ENCODE measurements around the gene CTNNA1.
"Not testable (repeated sequence)": the region's sequence is repeated elsewhere in the genome, so short reads cannot be mapped to it uniquely, and the experiment has no call there.

CTNNA1 gene

DNA sequence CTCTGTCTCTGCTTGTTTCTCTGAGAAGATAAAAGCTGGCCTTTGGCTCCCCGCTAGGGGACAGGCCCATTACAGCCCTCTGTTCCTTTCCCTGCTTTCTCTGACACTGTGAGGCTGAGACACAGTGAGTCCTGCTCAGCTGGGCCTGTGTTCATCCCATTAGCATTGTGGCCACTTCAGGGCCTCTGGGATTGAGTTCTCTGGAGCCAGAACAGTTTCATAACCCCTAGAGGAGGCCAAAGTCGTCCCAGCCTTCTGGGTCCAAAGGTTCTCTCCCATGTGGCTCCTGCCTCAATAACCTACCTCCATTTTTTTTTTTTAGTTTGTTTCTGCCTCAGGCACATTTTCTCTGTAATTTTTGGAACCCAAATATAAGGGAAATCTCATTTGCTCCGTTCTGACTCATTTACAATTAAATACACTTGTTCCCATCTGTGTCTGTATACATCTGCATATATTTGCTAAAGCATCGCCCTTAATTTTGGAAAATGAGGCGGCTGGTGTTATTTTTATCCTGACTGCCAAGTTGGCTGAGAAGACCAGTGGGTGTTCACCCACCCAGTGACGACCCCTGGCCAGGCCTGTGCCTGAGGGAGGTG lies 27.3 kb upstream of the CTNNA1 start:
- DNase-seq = no peak

DNA sequence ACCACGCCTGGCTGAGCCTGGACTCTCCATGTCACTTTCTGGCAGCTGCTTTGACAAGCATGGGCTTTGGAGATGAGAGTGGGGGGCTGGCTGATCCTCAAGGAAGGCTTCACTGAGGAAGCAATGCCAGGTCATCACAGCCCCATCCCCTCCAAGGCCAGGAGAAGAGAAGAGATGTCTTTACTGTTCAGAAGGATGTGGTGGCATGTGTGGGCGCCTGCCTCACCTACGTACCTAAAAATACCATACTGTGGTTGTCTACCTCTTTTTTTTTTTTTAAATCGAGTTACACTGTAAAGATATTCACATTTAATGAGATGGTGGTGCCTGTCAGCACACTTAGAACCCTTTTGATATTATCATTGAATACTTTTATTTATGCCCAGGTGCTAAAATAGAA lies 26.4 kb upstream of the CTNNA1 start:
- no peak for DNase-seq

DNA sequence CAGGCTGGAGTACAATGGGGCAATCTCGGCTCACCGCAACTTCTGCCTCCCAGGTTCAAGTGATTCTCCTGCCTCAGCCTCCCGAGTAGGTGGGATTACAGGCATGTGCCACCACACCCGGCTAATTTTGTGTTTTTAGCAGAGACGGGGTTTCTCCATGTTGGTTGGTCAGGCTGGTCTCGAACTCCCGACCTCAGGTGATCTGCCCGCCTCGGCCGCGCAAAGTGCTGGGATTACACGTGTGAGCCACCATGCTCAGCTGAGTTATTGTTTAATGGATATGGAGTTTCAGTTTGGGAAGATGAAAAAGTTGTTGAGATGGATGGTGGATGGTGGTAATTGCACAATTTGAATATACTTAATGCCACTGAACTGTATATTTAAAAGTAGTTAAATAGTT lies 22.7 kb upstream of the CTNNA1 start:
- not testable (repeated sequence) for DNase-seq

DNA sequence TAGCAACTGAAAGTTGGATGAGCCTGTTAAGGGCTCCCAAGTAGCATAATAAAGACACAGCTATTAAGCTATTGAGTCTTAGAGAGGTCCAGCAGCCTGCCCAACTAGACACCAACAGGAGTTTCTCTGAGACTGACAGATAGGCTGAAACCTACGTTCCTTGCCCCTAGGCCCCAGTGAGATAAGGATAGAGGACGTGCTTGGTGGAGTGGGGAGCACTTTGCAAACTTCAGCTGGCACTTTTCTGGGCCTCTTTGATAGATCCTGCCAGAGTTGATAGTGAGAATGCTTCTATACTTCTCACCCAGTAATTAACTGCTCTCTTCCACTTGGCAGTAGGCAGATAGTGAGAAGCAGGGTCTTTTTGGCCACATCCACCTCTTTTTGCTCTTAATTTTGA lies 20.8 kb upstream of the CTNNA1 start:
- no peak for DNase-seq

DNA sequence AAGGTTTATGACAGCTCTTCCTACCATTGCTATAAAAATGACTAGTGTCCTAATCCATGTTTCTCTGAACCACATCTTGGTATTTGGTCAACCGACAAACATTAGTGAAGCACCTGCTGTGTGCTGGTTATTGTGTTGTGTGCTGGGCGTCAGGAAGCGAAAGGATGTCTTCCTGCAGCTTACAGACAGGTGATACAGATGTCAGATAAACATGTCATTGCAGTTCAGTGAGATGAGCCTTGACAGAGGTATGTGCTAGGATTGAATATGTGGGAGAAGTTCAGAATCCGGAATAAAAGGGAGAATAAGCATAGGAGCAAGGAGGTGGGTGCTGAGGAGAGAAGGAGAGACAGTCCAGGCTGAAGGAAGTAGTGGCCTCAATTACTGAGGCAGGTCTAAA lies 20.3 kb upstream of the CTNNA1 start:
- DNase-seq = no peak

DNA sequence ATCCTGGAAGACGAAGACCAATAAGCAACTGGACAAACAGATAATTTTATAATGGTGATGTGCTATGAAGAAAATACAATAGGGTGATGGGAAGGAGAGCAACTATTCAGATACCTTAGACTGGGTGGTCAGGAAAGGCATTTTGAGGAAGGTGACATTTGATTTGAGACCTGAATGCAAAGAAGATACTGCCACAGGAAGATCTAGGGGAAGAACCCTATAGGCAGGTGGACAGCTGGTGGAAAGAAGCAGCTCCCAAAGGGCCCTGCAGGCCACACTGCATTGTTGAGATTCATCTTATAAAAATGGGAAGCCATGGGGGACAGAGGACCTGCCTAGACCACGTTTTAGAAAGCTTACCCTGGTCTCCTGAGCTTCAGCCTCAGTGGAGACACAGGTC lies 19.7 kb upstream of the CTNNA1 start:
- no peak for DNase-seq

DNA sequence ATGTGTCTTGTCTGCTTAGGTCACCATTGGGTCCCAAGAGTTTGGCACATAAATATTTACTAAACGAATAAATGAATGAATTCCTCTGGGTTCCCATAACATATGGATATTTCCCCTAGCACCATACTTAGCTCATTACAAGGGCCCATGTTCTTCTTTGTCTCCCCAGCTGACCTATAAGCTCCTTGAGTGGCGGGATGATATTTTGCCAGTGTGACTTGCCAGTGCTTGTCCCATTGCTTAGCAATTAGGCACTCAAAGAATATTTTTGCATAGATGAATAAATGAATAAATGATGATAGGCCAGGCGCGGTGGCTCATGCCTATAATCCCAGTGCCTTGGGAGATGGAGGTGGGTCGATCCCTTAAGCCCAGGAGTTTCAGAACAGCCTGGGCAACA lies 16.9 kb upstream of the CTNNA1 start:
- no peak for DNase-seq

DNA sequence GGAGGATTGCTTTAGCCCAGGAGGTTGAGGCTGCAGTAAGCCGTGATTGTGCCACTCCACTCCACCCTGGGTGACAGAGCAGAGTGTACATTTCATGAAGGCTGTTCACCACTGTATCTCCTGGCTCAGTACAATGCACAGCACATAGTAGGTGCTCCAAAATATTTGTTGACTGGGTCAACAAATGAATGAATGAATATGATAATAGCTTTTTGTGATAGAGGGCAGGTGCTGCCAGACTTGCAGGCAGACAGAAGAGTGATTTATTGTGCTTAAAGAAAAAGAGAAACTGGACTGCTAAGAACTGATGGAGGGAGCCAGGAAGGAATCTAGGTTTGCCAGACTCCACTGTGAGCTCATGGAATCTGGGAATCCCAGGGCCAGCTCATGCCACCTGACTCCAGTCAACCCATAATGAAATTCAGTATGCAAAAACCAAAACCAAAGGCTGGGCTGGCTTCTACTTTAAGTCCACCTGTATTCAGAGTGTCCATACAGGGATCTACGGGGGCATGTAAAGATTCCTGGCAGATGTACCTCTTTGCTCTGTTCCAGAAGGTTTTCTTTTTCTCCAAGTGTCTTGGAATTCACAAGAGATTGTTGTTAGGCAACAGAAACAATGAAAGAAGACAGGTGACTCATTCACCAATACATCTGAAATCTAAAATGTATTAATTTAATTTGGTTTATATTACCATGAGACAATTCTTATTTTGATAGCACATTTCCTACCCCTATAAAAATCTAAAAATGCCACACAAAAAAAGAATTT lies 15.5 kb upstream of the CTNNA1 start:
- no peak for DNase-seq

DNA sequence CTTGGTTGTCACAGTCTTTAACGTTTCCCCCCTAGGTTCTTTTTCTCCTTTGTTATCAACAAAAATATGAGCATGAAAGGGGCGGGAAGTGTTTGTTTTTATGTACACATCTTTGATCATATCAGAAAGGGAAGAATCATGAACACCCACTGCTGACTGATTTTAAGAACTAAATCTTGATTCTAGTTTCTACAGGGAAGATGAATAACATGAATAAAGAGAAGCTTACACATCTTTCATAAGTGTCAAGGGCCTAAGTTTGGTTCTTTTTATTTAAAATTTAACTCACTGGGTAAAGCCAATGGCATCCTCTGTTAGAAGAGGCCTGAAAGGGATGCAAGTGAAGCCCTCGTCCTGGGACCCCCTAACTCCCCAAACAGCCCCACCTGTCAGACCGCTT lies 14.8 kb upstream of the CTNNA1 start:
- DNase-seq = no peak

DNA sequence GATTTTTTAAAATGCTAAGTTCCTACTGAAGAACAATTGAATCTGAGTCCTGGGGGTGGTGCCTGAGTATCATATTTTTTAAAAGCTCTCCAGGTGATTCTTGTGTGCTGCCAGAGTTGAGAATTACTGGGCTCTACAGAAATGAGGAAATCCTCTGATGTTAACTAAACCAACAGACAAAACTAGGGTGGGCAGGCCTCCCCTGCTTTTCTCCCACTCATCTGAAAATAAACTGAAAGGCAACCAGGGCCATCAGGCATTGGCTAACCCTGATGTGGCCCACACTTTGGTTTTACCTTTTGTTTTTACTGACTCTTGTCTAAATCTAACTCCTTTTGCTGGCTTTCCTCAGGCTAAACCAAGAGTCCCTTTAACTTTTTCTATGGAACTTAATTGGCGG lies 13.3 kb upstream of the CTNNA1 start:
- DNase-seq = no peak

DNA sequence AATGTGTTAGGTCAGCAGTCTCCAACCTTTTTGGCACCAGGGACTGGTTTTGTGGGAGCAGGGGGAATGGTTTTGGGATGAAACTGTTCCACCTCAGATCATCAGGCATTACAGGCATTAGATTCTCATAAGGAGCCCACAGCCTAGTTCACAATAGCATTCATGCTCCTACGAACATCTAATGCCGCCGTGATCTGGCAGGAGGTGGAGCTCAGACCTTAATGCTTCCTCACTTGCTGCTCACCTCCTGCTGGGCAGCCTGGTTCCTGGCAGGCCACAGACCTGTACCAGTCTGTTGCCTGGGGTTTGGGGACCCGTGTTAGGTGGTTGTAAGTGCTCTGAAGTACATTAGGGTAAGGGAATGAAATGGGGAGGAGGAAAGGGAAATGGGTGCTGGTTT lies 9.7 kb upstream of the CTNNA1 start:
- no peak for DNase-seq

DNA sequence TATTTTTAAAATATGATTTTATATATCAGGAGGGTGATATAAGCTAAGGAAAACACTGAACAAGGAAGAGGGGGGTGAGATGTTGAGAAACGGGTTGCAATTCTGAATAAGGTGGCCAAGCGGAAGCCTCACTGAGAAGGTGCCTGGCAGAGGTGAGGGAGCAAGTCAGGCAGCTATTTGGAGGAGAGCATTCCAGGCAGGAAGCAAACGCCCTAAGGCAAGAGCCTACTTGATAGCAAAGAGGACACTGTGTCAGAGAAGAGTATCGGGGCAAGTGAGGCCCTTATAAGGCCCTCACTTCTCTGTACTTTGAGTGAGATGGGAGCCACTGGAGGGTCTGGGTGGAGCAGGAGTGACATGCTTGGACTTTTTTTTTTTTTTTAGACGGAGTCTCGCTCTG lies 8.0 kb upstream of the CTNNA1 start:
- DNase-seq = no peak

DNA sequence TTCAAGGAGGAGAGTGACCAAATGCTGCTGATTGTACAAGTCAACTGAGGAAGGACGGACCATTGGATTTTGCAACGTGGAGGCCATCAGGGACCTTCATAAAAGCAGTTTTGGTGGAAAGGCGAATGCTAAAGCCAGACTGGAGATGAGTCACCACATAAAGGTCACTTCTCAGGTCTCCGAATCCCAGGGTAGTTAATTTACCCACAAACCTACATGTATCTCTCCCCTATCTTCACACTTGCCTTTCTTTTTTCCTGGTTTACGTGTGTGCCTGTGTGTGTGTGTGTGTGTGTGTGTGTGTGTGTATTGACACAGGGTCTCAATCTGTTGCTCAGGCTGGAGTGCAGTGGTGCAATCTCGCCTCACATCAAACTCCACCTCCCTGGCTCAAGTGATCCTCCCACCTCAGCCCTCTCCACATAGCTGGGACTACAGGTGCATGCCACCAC lies 4.6 kb upstream of the CTNNA1 start:
- DNase-seq = no peak

DNA sequence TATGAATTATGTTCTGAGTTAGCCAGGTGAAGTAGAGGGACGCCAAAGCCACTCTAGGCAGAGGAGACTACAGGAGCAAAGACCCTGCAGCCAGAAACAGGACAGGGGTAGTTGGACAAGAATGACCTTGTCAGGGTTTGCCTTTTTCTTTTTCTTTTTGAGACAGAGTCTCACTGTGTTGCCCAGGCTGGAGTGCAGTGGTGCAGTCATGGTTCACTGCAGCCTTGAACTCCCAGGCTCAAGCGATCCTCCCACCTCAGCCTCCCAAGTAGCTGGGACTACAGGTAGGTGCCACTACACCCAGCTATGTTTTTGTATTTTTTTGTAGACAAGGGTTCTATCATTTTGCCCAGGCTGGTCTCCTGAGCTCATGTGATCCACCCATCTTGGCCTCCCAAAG lies 1.9 kb upstream of the CTNNA1 start:
- DNase-seq = not testable (repeated sequence)

DNA sequence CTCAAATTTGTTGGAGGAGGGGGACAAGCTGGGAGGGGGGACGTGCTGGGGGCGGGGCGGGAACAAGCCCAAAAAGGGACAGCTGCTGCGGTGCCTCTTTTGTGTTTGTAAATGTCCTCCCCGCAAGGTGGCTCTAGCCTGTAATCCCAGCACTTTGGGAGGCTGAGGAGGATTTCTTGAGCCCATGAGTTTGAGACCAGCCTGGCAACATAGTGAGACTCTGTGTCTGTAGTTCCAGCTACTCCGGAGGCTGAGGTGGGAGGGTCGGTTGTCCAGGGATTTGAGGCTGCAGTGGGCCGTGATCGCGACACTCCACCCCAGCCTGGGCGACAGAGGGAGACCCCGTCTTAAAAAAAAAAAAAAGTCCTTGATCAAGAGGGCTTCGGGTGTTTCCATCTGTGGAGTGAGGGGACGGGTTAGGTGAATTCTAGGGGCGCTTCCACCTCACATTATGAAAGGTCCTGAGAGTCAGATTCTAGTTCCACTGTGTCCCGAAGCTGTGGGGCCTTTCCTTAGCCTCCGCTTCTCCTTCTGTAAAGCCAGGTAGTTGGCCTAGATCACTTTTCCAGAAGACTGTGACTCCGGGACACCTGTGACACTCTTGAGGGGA lies 779 bp upstream of the CTNNA1 start:
- DNase-seq = no peak

DNA sequence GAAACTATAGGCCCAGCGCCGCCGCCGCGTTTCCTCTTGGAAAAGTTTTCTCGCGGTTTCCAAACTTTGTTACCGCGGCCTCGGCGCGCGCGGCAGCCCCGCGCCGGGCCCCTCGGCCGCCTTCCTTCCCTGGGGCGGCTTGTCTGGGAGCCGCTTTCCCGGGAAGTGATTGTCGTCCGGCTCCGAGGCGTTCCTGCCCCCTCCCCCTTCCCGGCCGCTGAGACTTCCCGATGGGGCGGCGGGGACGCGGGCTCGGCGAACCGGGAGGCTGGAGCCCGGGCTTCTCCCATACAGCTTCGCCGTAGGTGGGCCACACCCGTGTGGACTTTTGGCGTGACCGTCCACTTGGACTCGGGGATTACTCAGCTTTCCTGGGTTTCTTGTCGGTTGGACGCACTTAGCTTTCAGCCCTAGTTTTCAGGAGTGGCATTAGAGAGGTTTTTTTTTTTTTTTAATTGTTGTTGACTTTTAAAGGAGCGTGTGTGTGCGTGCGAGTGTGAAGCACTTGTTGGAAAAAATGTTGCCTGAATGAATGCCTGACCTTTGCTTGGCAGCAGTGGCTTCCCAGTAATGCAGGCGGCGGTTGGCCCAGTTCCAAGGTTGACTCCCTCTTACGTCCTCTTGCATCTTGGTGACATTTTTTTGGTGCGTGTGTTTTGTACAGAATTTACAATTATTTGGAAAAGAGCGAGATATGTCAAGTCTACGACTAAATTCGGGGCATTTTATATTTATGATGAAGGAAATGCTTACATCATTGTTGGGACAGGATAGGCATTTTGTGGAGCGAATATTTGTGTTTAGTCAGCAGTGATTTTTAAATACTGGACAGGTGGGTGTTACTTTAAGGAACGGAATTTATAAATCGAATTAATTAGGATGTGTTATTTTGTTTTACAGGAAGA lies 821 bp downstream of the CTNNA1 start:
- DNase-seq = no peak

DNA sequence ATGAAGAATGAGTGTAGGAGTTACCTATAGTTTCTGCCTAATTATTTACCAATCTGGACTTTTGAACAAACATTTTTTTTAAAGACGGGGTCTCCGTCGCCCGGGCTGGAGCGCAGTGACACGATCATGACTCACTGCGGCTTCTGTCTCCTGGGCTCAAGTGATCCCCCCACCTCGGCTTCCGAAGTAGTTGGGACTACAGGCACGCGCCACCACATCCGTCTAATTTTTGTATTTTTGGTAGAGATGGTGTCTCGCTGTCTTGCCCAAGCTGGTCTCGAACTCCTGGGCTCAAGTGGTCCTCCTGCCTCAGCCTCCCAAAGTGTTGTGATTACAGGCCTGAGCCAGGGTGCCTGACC lies 1.5 kb downstream of the CTNNA1 start:
- DNase-seq = no peak

DNA sequence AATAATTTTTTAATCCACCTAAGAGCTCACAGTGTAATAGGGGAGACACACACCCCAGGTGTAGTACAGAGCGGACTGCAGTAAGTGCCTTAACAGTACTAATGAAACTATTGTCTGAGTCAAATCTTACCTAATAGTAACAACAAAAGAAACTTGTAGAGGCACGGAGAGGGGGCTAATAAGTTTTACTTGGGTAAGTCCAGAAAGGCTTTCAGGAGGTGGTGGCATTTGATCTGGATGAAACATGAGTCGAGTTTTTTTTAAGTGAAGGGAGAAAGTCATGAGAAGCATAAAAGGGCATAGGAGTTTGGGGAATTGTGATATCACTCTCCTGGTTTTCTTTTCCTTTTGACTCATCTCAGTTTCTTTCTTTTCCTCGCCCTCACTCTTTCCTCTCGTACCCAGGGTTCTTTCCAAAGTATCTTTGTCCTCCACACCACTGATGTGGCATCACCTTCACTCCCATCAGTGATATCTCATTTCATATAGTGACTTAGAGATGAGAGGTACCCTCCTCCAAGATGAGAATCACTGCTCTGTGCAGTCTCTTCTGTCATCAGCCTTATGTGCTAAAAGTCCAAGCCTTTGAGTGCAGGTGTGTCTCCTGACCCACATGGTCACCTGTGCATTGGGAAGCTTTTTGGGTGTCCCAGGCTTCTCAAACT lies 2.0 kb downstream of the CTNNA1 start:
- no peak for DNase-seq

DNA sequence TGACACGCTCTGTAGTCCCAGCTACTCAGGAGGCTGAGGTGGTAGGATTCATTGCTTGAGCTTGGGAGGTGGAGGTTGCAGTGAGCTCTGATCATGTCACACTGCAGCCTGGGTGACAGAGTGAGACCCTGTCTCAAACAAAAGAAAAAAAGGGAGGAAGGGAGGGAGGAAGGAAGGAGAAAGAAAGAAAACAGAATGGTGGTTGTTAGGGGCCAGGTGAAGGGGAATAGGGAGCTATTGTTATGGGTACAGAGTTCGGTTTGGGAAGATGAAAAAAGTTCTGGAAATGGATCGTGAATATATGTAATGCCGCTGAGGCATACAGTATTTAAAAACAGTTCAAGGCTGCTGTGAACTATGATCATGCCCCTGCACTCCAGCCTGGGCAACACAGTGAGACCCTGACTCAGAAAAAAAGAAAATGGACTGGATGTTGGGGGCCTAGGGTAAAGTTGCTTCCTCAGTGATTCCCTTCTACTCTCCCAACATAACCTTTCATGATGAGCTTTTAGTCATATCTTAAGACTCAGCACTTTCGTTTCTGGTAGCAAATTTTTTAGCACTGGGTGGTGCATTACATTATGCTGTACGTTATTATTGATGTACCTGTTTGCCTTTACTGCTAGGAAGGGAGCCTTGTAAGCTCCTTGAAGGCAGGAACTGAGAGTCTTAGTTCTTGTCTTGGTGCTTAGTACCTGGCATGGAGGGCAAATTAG lies 4.0 kb downstream of the CTNNA1 start:
- DNase-seq = no peak

DNA sequence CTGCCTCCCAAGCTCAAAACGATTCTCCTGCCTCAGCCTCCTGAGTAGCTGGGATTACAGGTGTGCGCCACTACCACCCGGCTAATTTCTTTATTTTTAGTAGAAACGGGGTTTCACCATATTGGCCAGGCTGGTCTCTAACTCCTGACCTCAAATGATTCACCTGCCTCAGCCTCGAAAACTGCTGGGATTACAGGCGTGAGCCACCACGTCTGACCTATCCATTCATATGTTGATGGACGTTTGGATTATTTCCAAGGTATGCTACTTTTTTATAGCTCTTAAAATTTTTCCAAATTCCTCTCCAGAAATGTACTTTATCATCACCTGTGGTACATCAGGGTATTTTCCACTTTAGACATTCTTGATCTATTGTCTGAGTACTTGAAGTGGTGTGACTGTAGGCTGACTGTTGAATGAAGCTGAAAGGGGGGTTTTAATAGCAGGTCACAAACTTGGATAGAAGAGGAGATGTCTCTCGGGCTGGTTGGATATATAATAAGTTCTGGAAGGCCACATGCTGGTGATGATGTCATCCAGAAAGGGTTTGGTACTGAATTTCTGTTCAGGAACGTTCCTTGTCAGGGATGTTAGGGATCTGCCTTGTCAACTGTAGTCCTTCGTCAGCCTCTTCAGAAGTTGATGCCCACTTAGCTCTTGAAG lies 7.4 kb downstream of the CTNNA1 start:
- DNase-seq = no peak

DNA sequence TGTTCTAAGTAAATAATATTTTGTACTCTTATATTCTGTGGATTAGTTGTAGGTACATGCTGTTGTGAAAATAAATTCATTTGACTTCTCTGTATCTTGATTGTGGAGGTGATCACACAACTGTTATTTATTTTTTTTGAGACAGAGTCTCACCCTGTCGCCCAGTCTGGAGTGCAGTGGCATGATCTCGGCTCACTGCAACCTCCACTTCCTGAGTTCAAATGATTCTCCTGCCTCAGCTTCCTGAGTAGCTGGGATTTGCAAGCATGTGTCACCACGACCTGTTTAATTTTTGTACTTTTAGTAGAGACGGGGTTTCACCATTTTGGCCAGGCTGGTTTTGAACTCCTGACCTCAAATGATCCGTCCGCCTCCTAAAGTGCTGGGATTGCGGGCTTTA lies 7.9 kb downstream of the CTNNA1 start:
- DNase-seq = not testable (repeated sequence)

DNA sequence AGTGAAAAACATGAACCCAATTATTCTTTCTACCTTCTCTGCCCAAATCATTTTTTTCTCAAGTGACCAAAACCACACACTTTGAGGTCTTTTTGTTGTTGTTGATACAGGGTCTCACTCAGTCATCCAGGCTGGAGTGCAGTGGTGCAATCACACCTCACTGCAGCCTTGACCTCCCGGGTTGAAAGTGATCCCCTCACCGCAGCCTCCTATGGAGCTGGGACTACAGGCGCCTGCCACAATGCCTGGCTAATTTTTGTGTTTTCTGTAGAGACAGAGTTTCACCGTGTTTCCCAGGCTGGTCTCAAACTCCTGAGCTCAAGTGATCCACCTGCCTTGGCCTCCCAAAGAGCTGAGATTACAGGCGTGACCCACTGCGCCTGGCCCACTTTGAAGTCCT lies 8.4 kb downstream of the CTNNA1 start:
- not testable (repeated sequence) for DNase-seq
